HepG2 (cell line): ENCODE data around the gene ZNF813. TPM values are rescaled to one million over a fixed set of nuclear protein-coding genes. Genes with fewer than 3 reads are reported as not detected.

Experiments
- ATAC-seq: fragments of 200-7000 bp; cut with Tn5 transposase; 3 replicates; pipeline ENCODE4 v1.9.1; 2020; ENCODE audit warnings: mild to moderate bottlenecking, moderate library complexity
- BruUV-seq: library from RNA; stranded (reverse); fragments of 400-500 nt; replicated peaks from 2 replicates; lab custom pipeline; 2021; lab: Mats Ljungman, UMichigan
- CTCF ChIA-PET: fragments of 300-600 bp; formaldehyde crosslinking; extraction: SDS; loops from one replicate; lab custom pipeline; 2021; ENCODE audit warnings: low total read pairs, inconsistent platforms, low intra/inter-chr PET ratio; lab: Yijun Ruan, JAX
- POLR2A ChIA-PET: fragments of 350-600 bp; sonication (Branson Sonifier 250); formaldehyde crosslinking; loops from one replicate; lab custom pipeline; 2020; ENCODE audit warnings: antibody characterized with exemption, inconsistent platforms; lab: Yijun Ruan, JAX
- DNase-seq: peaks from one replicate; pipeline ENCODE4 v3.0.0-alpha.2; 2015; ENCODE audit warnings: low spot score
- FAIRE-seq: peaks from 3 replicates; lab custom pipeline; 2011; peaks lifted over from hg19 to GRCh38; lab: Jason Lieb, UNC
- H2AFZ ChIP-seq: one replicate; pipeline ENCODE4 v1.6.1; 2011; ENCODE audit warnings: low read length, inconsistent platforms
- H3K27ac ChIP-seq: fragments of 300-600 bp; 3 replicates; pipeline ENCODE4 v1.8.0; 2011; ENCODE audit warnings: mixed run types, mild to moderate bottlenecking, mixed read lengths, low read length, inconsistent platforms; ENCODE audit not compliant: insufficient read depth; ENCODE audit errors: extremely low read length
- H3K27me3 ChIP-seq, 2 experiments: fragments of 200-600 bp in 1 of 2; 2 replicates in 1 of 2; 3 replicates in 1 of 2; pipeline versions ENCODE4 v1.6.0 to v1.8.0; 2011; ENCODE audit warnings: low read length in 2 of 2, mild to moderate bottlenecking in 2 of 2, moderate library complexity in 2 of 2, inconsistent platforms in 1 of 2; ENCODE audit not compliant: insufficient read depth in 2 of 2, control insufficient read depth in 1 of 2
- H3K36me3 ChIP-seq, 2 experiments: fragments of 200-600 bp in 1 of 2; replicated peaks in 1 of 2; 2 replicates in 1 of 2; 3 replicates in 1 of 2; pipeline versions ENCODE4 v1.5.1 to v1.8.0; 2011; ENCODE audit warnings: low read length in 2 of 2, inconsistent platforms in 1 of 2; ENCODE audit not compliant: insufficient read depth in 2 of 2, control insufficient read depth in 1 of 2
- H3K4me1 ChIP-seq: 2 replicates; pipeline ENCODE4 v1.5.1; 2012; ENCODE audit warnings: low read length, inconsistent platforms; ENCODE audit not compliant: insufficient read depth
- H3K4me2 ChIP-seq: 2 replicates; pipeline ENCODE4 v1.6.0; 2011; ENCODE audit warnings: low read depth, low read length, inconsistent platforms
- H3K4me3 ChIP-seq, 3 experiments: fragments of 200-600 bp in 1 of 3; sonication (generic), shearing (Covaris generic) in 1 of 3; replicated peaks in 1 of 3; 2 replicates each; pipeline ENCODE4 v1.5.1; 2011 to 2016; ENCODE audit warnings: low read length in 3 of 3, inconsistent platforms in 2 of 3, low read depth in 2 of 3, mild to moderate bottlenecking in 2 of 3, control low read depth in 1 of 3, mixed read lengths in 1 of 3; ENCODE audit not compliant: insufficient read depth in 1 of 3
- H3K79me2 ChIP-seq: one replicate; pipeline ENCODE4 v1.6.1; 2011; ENCODE audit warnings: low read length, inconsistent platforms; ENCODE audit not compliant: insufficient read depth
- H3K9ac ChIP-seq: 2 replicates; pipeline ENCODE4 v1.6.0; 2011; ENCODE audit warnings: mild to moderate bottlenecking, low read depth, low read length, inconsistent platforms; ENCODE audit not compliant: insufficient read depth
- H3K9me3 ChIP-seq: 2 replicates; pipeline ENCODE4 v1.5.1; 2012; ENCODE audit warnings: mild to moderate bottlenecking, low read length
- H4K20me1 ChIP-seq: 2 replicates; pipeline ENCODE4 v1.6.0; 2011; ENCODE audit warnings: inconsistent platforms, mild to moderate bottlenecking, low read length, moderate library complexity; ENCODE audit not compliant: insufficient read depth
- CCAR2 ChIP-seq: fragments of 200-400 bp; formaldehyde crosslinking; optimal IDR thresholded peaks from 2 replicates; pipeline ENCODE3; 2018; ENCODE audit warnings: low read depth, mild to moderate bottlenecking, low read length, moderate library complexity
- HCFC1 ChIP-seq: fragments of 150-350 bp; IDR thresholded peaks from 2 replicates; pipeline ENCODE4 v1.6.1; 2014; ENCODE audit warnings: low read depth, low read length
- HNRNPLL ChIP-seq: fragments of 200-400 bp; formaldehyde crosslinking; IDR thresholded peaks from 2 replicates; pipeline ENCODE4 v1.6.1; 2017; ENCODE audit warnings: mild to moderate bottlenecking, low read depth, low read length; ENCODE audit not compliant: poor library complexity, severe bottlenecking
- MED8 ChIP-seq: sonication (generic); formaldehyde crosslinking; IDR thresholded peaks from 2 replicates; pipeline ENCODE4 v1.8.1; 2023; ENCODE audit warnings: mild to moderate bottlenecking, missing genetic modification reagents; ENCODE audit not compliant: insufficient replicate concordance
- MIER2 ChIP-seq: IDR thresholded peaks from 2 replicates; pipeline ENCODE4 v1.6.1; 2016; ENCODE audit warnings: missing biosample characterization, missing genetic modification reagents
- PRMT3 ChIP-seq: sonication (generic); formaldehyde crosslinking; IDR thresholded peaks from 2 replicates; pipeline ENCODE4 v1.8.1; 2022; ENCODE audit warnings: low read depth, mild to moderate bottlenecking, moderate library complexity, missing genetic modification reagents, borderline replicate concordance
- SOX13 ChIP-seq, 3 experiments: fragments of 450-650 bp in 1 of 3; sonication (generic) in 1 of 3; formaldehyde crosslinking in 1 of 3; IDR thresholded peaks in 2 of 3; conservative IDR thresholded peaks in 1 of 3; 2 replicates each; pipeline versions ENCODE4 v1.5.0 to v1.6.1; 2016 to 2020; ENCODE audit warnings: antibody characterized with exemption in 1 of 3, mild to moderate bottlenecking in 1 of 3, missing compliant biosample characterization in 1 of 3, missing genetic modification reagents in 1 of 3, moderate library complexity in 1 of 3
- WGBS: methylation state at CpG from one replicate; pipeline ENCODE4 v1.1.6; 2017; ENCODE audit warnings: low lambda C conversion rate; 5-methylcytosine and 5-hydroxymethylcytosine counted together
- in situ Hi-C: cut with HindIII; loops from 2 replicates; pipeline ENCODE4 v1.10.0; 2017; ENCODE audit warnings: low pct_unique_long_range_greater_than_20kb; ENCODE audit not compliant: extremely low pct_ligation_motif_present
- intact Hi-C: fragments of 100-400 bp; cut with micrococcal nuclease; formaldehyde crosslinking; loops from one replicate; pipeline ENCODE4 v1.10.0; 2022; ENCODE audit not compliant: unreplicated experiment
- polyA plus RNA-seq, 8 experiments: library from polyadenylated mRNA; depleted of rRNA in 3 of 8; stranded (reverse) in 7 of 8; unstranded in 1 of 8; fragments of >200 nt; fragmentation: Illumina TruSeq in 4 of 8; extraction: Trizol in 4 of 8; gene quantifications; 2 replicates each; pipeline versions ENCODE4 v1.2.1 to v1.2.3, GENCODE V29; 2011 to 2016; ENCODE audit warnings: low read depth in 4 of 8, missing spikeins in 1 of 8, mixed read lengths in 1 of 8; ENCODE audit not compliant: insufficient read depth in 1 of 8
- total RNA-seq, 5 experiments: library from RNA; depleted of rRNA; stranded (reverse); fragments of >200 nt; fragmentation: Illumina TruSeq; extraction: Trizol; gene quantifications; 2 replicates each; pipeline ENCODE4 v1.2.3, GENCODE V29; 2016; ENCODE audit warnings: low read depth in 1 of 5
- TF ChIP-seq, protein P1 (sequence below): sonication (generic); formaldehyde crosslinking; IDR thresholded peaks from 2 replicates; pipeline ENCODE4 v1.4.0; 2020; ENCODE audit warnings: missing genetic modification reagents, borderline replicate concordance
- TF ChIP-seq, protein P2 (sequence below): sonication (generic); formaldehyde crosslinking; IDR thresholded peaks from 2 replicates; pipeline ENCODE4 v1.4.0; 2020; ENCODE audit warnings: missing genetic modification reagents
- TF ChIP-seq, protein P3 (sequence below): sonication (generic); formaldehyde crosslinking; conservative IDR thresholded peaks from 2 replicates; pipeline ENCODE4 v1.8.0; 2022; ENCODE audit warnings: mild to moderate bottlenecking, moderate library complexity, missing genetic modification reagents
- TF ChIP-seq, protein P4 (sequence below): sonication (generic); formaldehyde crosslinking; IDR thresholded peaks from 2 replicates; pipeline ENCODE4; 2020; ENCODE audit warnings: missing genetic modification reagents, mild to moderate bottlenecking, borderline replicate concordance

Gene ZNF813
- total and polyA plus RNA-seq, 2 of the 13 experiments (the other 11 are each of a cell fraction or from before 2014, with no cell fraction given): 2.1 to 8.9 TPM

DNA sequence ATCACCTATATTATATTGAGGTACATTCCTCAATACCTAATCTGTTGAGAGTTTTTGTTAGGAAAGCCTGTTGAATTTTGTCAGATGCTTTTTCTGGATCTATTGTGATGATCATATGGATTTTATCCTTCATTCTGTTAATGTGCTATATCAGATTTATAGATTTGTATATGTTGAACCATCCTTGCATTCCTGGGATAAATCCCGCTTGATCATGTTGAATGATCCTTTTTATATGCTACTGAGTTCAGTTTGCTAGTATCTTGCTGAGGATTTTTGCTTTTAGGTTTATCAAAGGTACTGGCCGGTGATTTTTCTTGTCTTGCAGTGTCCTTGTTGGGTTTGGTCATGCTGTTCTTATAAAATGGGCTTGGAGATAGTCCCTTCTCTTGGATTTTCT is 58.4 kb downstream of the ZNF813 start:
- intact Hi-C loops (no loop called here), in situ Hi-C loops (no loop called here)
- DNase-seq: no peak
- no peaks in the 10 kb centered on the region for H3K27me3 ChIP-seq
- peaks cover 6% of the 10 kb centered on the region for H3K79me2 ChIP-seq
- no peak for ATAC-seq
- BruUV-seq: no TSS peak
- TF ChIP-seq PRMT3 (CRISPR knock-in tag) (no peak), HNRNPLL (no peak), MED8 (CRISPR knock-in tag) (no peak), MIER2 (CRISPR knock-in tag) (no peak), CCAR2 (no peak), SOX13 (IDR thresholded peaks at IDR 0.05) (no peak), SOX13 (CRISPR knock-in tag; conservative IDR thresholded peaks at IDR 0.05 in 1 of 2, IDR thresholded peaks at IDR 0.05 in 1 of 2) (no peak), HCFC1 (no peak)
- TF ChIP-seq, protein P1, sequence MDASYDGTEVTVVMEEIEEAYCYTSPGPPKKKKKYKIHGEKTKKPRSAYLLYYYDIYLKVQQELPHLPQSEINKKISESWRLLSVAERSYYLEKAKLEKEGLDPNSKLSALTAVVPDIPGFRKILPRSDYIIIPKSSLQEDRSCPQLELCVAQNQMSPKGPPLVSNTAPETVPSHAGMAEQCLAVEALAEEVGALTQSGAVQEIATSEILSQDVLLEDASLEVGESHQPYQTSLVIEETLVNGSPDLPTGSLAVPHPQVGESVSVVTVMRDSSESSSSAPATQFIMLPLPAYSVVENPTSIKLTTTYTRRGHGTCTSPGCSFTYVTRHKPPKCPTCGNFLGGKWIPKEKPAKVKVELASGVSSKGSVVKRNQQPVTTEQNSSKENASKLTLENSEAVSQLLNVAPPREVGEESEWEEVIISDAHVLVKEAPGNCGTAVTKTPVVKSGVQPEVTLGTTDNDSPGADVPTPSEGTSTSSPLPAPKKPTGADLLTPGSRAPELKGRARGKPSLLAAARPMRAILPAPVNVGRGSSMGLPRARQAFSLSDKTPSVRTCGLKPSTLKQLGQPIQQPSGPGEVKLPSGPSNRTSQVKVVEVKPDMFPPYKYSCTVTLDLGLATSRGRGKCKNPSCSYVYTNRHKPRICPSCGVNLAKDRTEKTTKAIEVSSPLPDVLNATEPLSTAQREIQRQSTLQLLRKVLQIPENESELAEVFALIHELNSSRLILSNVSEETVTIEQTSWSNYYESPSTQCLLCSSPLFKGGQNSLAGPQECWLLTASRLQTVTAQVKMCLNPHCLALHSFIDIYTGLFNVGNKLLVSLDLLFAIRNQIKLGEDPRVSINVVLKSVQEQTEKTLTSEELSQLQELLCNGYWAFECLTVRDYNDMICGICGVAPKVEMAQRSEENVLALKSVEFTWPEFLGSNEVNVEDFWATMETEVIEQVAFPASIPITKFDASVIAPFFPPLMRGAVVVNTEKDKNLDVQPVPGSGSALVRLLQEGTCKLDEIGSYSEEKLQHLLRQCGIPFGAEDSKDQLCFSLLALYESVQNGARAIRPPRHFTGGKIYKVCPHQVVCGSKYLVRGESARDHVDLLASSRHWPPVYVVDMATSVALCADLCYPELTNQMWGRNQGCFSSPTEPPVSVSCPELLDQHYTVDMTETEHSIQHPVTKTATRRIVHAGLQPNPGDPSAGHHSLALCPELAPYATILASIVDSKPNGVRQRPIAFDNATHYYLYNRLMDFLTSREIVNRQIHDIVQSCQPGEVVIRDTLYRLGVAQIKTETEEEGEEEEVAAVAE: no peak
- TF ChIP-seq, protein P2, sequence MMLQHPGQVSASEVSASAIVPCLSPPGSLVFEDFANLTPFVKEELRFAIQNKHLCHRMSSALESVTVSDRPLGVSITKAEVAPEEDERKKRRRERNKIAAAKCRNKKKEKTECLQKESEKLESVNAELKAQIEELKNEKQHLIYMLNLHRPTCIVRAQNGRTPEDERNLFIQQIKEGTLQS: no peak
- TF ChIP-seq, protein P3, sequence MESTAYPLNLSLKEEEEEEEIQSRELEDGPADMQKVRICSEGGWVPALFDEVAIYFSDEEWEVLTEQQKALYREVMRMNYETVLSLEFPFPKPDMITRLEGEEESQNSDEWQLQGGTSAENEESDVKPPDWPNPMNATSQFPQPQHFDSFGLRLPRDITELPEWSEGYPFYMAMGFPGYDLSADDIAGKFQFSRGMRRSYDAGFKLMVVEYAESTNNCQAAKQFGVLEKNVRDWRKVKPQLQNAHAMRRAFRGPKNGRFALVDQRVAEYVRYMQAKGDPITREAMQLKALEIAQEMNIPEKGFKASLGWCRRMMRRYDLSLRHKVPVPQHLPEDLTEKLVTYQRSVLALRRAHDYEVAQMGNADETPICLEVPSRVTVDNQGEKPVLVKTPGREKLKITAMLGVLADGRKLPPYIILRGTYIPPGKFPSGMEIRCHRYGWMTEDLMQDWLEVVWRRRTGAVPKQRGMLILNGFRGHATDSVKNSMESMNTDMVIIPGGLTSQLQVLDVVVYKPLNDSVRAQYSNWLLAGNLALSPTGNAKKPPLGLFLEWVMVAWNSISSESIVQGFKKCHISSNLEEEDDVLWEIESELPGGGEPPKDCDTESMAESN: no peak
- TF ChIP-seq, protein P4, sequence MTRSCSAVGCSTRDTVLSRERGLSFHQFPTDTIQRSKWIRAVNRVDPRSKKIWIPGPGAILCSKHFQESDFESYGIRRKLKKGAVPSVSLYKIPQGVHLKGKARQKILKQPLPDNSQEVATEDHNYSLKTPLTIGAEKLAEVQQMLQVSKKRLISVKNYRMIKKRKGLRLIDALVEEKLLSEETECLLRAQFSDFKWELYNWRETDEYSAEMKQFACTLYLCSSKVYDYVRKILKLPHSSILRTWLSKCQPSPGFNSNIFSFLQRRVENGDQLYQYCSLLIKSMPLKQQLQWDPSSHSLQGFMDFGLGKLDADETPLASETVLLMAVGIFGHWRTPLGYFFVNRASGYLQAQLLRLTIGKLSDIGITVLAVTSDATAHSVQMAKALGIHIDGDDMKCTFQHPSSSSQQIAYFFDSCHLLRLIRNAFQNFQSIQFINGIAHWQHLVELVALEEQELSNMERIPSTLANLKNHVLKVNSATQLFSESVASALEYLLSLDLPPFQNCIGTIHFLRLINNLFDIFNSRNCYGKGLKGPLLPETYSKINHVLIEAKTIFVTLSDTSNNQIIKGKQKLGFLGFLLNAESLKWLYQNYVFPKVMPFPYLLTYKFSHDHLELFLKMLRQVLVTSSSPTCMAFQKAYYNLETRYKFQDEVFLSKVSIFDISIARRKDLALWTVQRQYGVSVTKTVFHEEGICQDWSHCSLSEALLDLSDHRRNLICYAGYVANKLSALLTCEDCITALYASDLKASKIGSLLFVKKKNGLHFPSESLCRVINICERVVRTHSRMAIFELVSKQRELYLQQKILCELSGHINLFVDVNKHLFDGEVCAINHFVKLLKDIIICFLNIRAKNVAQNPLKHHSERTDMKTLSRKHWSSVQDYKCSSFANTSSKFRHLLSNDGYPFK (CRISPR knock-in tag): no peak
- WGBS: 94% methylated on average over 2 of the region's 2 CpGs
- H2AFZ ChIP-seq: no peak overlapping the region
- no peak overlapping the region for H3K4me2 ChIP-seq
- POLR2A ChIA-PET: no interaction called here
- H3K9me3 ChIP-seq: peaks cover 11% of the 10 kb centered on the region
- peaks cover 9% of the 10 kb centered on the region for H3K4me1 ChIP-seq
- FAIRE-seq: no peak
- CTCF ChIA-PET: no interaction called here
- no peaks in the 10 kb centered on the region for H4K20me1 ChIP-seq
- H3K9ac ChIP-seq: no peak overlapping the region
- peaks cover 0 to 6% of the 10 kb centered on the region in 2 experiments; a peak in 1 of 5 replicates for H3K36me3 ChIP-seq
- no peak overlapping the region for H3K4me3 ChIP-seq
- H3K27ac ChIP-seq: no peak overlapping the region
